Endothelial cell of umbilical vein (primary cell): ENCODE data around the gene LRRC66. TPM values are rescaled to one million over a fixed set of nuclear protein-coding genes. Genes with fewer than 3 reads are reported as not detected.

Experiments used
- BruUV-seq: library from RNA; stranded (reverse); fragments of 400-500 nt; replicated peaks from 2 replicates; lab custom pipeline; 2021; lab: Mats Ljungman, UMichigan
- CTCF ChIA-PET: fragments of 300-600, 350-600 bp; sonication (Branson Sonifier 250); formaldehyde crosslinking; loops from one replicate; lab custom pipeline; 2021; ENCODE audit warnings: antibody characterized with exemption, inconsistent platforms; lab: Charles Lee
- POLR2A ChIA-PET: fragments of 300-600, 350-600 bp; sonication (Branson Sonifier 250); formaldehyde crosslinking; loops from one replicate; lab custom pipeline; 2021; ENCODE audit warnings: antibody characterized with exemption, inconsistent platforms; lab: Charles Lee
- DNase-seq: peaks from one replicate; pipeline ENCODE4 v3.0.0-alpha.2; 2011; ENCODE audit warnings: low read depth, low spot score
- FAIRE-seq: peaks from 2 replicates; lab custom pipeline; 2011; peaks lifted over from hg19 to GRCh38; lab: Jason Lieb, UNC
- H2AFZ ChIP-seq: 2 replicates; pipeline ENCODE4 v1.6.0; 2012; ENCODE audit warnings: low read depth, low read length, control low read depth, inconsistent platforms
- H3K27ac ChIP-seq: 2 replicates; pipeline ENCODE4 v1.5.1; 2011; ENCODE audit warnings: low read depth, mild to moderate bottlenecking, control low read depth, low read length, moderate library complexity; ENCODE audit not compliant: insufficient read depth
- H3K27me3 ChIP-seq, 2 experiments: 2 replicates each; pipeline versions ENCODE4 v1.6.0 to v1.6.1; 2011; ENCODE audit warnings: low read length in 2 of 2, mixed read lengths in 1 of 2; ENCODE audit not compliant: control insufficient read depth in 2 of 2, insufficient read depth in 2 of 2
- H3K36me3 ChIP-seq, 2 experiments: 2 replicates in 1 of 2; 3 replicates in 1 of 2; pipeline ENCODE4 v1.5.1; 2011; ENCODE audit warnings: low read length in 2 of 2, mild to moderate bottlenecking in 1 of 2, moderate library complexity in 1 of 2; ENCODE audit not compliant: control insufficient read depth in 2 of 2, insufficient read depth in 2 of 2; ENCODE audit errors: extremely low read depth in 1 of 2
- H3K4me1 ChIP-seq: 3 replicates; pipeline ENCODE4 v1.5.1; 2011; ENCODE audit warnings: mild to moderate bottlenecking, low read length; ENCODE audit not compliant: control insufficient read depth, insufficient read depth; ENCODE audit errors: extremely low read depth
- H3K4me2 ChIP-seq: 2 replicates; pipeline ENCODE4 v1.6.1; 2011; ENCODE audit warnings: low read length, control low read depth, mixed read lengths; ENCODE audit not compliant: insufficient read depth
- H3K4me3 ChIP-seq, 3 experiments: fragments of 200-600 bp in 1 of 3; sonication (generic), shearing (Covaris generic) in 1 of 3; replicated peaks in 1 of 3; 2 replicates each; pipeline ENCODE4 v1.5.1; 2011 to 2016; ENCODE audit warnings: control low read depth in 3 of 3, low read length in 3 of 3, mild to moderate bottlenecking in 2 of 3, inconsistent platforms in 1 of 3, low read depth in 1 of 3, moderate library complexity in 1 of 3; ENCODE audit not compliant: insufficient read depth in 1 of 3
- H3K79me2 ChIP-seq: 2 replicates; pipeline ENCODE4 v1.6.0; 2012; ENCODE audit warnings: low read length, inconsistent platforms; ENCODE audit not compliant: control insufficient read depth, insufficient read depth
- H3K9ac ChIP-seq: replicated peaks from 2 replicates; pipeline ENCODE3; 2011; ENCODE audit warnings: low read length, control low read depth; ENCODE audit not compliant: insufficient read depth; ENCODE audit errors: extremely low read depth
- H3K9me1 ChIP-seq: replicated peaks from 3 replicates; pipeline ENCODE4 v1.6.0; 2011; ENCODE audit warnings: mild to moderate bottlenecking, low read length; ENCODE audit not compliant: control insufficient read depth, insufficient read depth; ENCODE audit errors: extremely low read depth
- H3K9me3 ChIP-seq: replicated peaks from 2 replicates; pipeline ENCODE4 v1.5.1; 2012; ENCODE audit warnings: low read length, inconsistent platforms; ENCODE audit not compliant: control insufficient read depth, insufficient read depth
- H4K20me1 ChIP-seq: replicated peaks from 2 replicates; pipeline ENCODE3; 2011; ENCODE audit warnings: mild to moderate bottlenecking, low read length; ENCODE audit not compliant: control insufficient read depth, insufficient read depth; ENCODE audit errors: extremely low read depth
- GATA2 ChIP-seq: IDR thresholded peaks from 2 replicates; pipeline ENCODE4 v1.7.0; 2011; ENCODE audit warnings: low read depth, mild to moderate bottlenecking, moderate library complexity, mixed read lengths, low read length; ENCODE audit not compliant: insufficient read length, insufficient read depth
- MYC ChIP-seq: IDR thresholded peaks from one replicate; pipeline ENCODE4 v1.6.1; 2011; ENCODE audit warnings: mild to moderate bottlenecking, low read depth, low read length
- POLR2A ChIP-seq: IDR thresholded peaks from 2 replicates; pipeline ENCODE4 v1.6.1; 2012; ENCODE audit warnings: low read depth, mild to moderate bottlenecking, control low read depth, low read length
- POLR2AphosphoS5 ChIP-seq: IDR thresholded peaks from 2 replicates; pipeline ENCODE4 v1.6.1; 2012; ENCODE audit warnings: low read depth, mild to moderate bottlenecking, control low read depth, low read length, moderate library complexity; ENCODE audit not compliant: insufficient read depth
- dilution Hi-C: fragments of 300-500 bp; cut with MboI; formaldehyde crosslinking; loops from one replicate; pipeline ENCODE4 v1.15.0; 2019; ENCODE audit warnings: low sequenced_read_pairs; ENCODE audit not compliant: extremely low pct_ligation_motif_present
- intact Hi-C: fragments of 100-400 bp; cut with micrococcal nuclease; formaldehyde crosslinking; loops from one replicate; pipeline ENCODE4 v1.10.0; 2022
- polyA plus RNA-seq, 4 experiments: library from polyadenylated mRNA; depleted of rRNA in 3 of 4; stranded (reverse) in 3 of 4; unstranded in 1 of 4; fragments of >200 nt; gene quantifications; 2 replicates each; pipeline versions ENCODE4 v1.2.1 to v1.2.3, GENCODE V29; 2011 to 2012; ENCODE audit warnings: missing spikeins in 1 of 4
- total RNA-seq: library from RNA; stranded (reverse); gene quantifications from 2 replicates; pipeline ENCODE4 v1.2.3, GENCODE V29; 2021
- TF ChIP-seq, protein P1 (sequence below), 2 donors: IDR thresholded peaks; 1 replicate in 1 of 2; 2 replicates in 1 of 2; pipeline ENCODE4 v1.5.1; 2011; ENCODE audit warnings: low read length in 2 of 2, mild to moderate bottlenecking in 2 of 2, moderate library complexity in 2 of 2, control low read depth in 1 of 2, inconsistent platforms in 1 of 2, low read depth in 1 of 2; ENCODE audit not compliant: insufficient read depth in 1 of 2; ENCODE audit errors: extremely low read depth in 1 of 2
- TF ChIP-seq, protein P2 (sequence below): IDR thresholded peaks from 2 replicates; pipeline ENCODE4 v1.6.1; 2011; ENCODE audit not compliant: insufficient read depth, insufficient read length

The LRRC66 gene
- total and polyA plus RNA-seq, 2 donors (not counting 3 experiments of a cell fraction or from before 2014, with no cell fraction given) = 0.15 to 0.27 TPM

DNA sequence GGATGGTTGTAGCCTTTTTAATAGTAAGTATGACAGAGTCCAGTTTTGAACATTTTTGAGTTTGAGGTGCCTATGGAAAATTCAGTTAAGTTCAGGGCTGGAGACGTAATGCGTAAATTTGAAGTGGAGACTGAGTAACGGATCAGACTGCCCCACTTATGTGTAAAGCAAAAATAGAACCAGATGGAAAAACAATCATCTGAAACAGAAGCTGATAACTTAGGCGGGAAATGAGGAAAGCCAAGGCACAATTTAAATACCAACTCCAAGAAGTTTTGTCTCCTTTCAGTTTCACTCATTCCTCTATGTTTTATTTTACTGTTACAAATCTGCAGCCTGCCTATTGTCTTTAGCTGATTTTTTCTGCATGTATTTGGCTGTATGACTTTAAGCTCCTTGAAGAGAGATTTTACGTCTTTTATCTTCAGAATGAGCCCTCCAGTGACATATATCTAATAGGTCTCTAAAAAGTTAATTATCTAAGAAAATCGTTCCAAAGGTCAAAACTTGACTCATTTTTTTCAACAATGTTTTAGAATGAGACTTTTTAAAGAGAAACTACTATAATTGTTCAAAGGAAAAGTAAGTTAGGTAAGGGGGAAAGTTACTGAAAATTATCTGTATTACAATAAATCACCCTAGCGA, 16.8 kb upstream of the LRRC66 start:
- POLR2A ChIA-PET = interaction anchor here (0.9 to 1.1 kb wide), 2 partner anchors 15 to 194 kb away, joined by 3 to 5 read pairs; partner anchors contain the start of gene DCUN1D4
- Histone ChIP-seq H3K9me1 (no peaks in the 10 kb centered on the region), H3K4me1 (peaks cover 20% of the 10 kb centered on the region), H2AFZ (peak overlapping the region; percentile 95), H3K36me3 (peaks cover 0 to 2% of the 10 kb centered on the region in 2 experiments), H4K20me1 (peaks cover 9% of the 10 kb centered on the region), H3K9ac (peak overlapping the region; percentile 61), H3K4me3 (peak overlapping the region; percentile 59 to 98 (median 72)), H3K79me2 (peaks cover 41% of the 10 kb centered on the region), H3K27ac (no peak overlapping the region), H3K4me2 (peak overlapping the region; percentile 99), H3K9me3 (no peaks in the 10 kb centered on the region), H3K27me3 (peaks cover 18 to 24% of the 10 kb centered on the region in 2 experiments)
- peak; percentile 20 for DNase-seq
- intact Hi-C loops (no loop called here), dilution Hi-C loops (no loop called here)
- TF ChIP-seq MYC (no peak), POLR2A (no peak), GATA2 (no peak), POLR2AphosphoS5 (no peak)
- TF ChIP-seq, protein P1, sequence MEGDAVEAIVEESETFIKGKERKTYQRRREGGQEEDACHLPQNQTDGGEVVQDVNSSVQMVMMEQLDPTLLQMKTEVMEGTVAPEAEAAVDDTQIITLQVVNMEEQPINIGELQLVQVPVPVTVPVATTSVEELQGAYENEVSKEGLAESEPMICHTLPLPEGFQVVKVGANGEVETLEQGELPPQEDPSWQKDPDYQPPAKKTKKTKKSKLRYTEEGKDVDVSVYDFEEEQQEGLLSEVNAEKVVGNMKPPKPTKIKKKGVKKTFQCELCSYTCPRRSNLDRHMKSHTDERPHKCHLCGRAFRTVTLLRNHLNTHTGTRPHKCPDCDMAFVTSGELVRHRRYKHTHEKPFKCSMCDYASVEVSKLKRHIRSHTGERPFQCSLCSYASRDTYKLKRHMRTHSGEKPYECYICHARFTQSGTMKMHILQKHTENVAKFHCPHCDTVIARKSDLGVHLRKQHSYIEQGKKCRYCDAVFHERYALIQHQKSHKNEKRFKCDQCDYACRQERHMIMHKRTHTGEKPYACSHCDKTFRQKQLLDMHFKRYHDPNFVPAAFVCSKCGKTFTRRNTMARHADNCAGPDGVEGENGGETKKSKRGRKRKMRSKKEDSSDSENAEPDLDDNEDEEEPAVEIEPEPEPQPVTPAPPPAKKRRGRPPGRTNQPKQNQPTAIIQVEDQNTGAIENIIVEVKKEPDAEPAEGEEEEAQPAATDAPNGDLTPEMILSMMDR (IDR thresholded peaks at IDR 0.05; ENCODE audit: extremely low read depth in 1 of 2, insufficient read depth in 1 of 2, low read depth in 1 of 2, low read length in 2 of 2) = no peak
- TF ChIP-seq, protein P2, sequence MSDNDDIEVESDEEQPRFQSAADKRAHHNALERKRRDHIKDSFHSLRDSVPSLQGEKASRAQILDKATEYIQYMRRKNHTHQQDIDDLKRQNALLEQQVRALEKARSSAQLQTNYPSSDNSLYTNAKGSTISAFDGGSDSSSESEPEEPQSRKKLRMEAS = no peak
- CTCF ChIA-PET = interaction anchor here (0.7 to 2.0 kb wide), 5 partner anchors 10 to 946 kb away, joined by 3 to 13 read pairs (median 3); partner anchors contain the start of genes DCUN1D4 and SPATA18
- TSS peak; percentile 22 for BruUV-seq
- FAIRE-seq = peak; percentile 44
